ENCODE results near the gene CCDC194. TPM values are rescaled to one million over a fixed set of nuclear protein-coding genes. Genes with fewer than 3 reads are reported as not detected.
A peak's percentile ranks its signal among the peaks of the same experiment; 100 is the strongest.

The CCDC194 gene
- total and polyA plus RNA-seq, 2 of the 8 experiments (the other 6 are each of a cell fraction or from before 2014, with no cell fraction given), result 0.33 TPM; not detected in 1

- TF ChIP-seq CTCF (IDR thresholded peaks at IDR 0.05; ENCODE audit: control extremely low read depth in 1 of 3, insufficient read depth in 1 of 3, low read depth in 1 of 3, low read length in 3 of 3) (no peak), TBP (IDR thresholded peaks at IDR 0.05; ENCODE audit: low read depth, low read length) (peak; percentile 36; the same call in 1 of the 2 replicates)
Observed at GRCh38 chr19:17405250-17406045, 11.5 kb upstream of the CCDC194 start, which contains the start of gene BST2 (continued).
